RCC 7860 (cell line): ENCODE measurements around the gene MEI4.

Experiments
- DNase-seq: peaks from one replicate; pipeline ENCODE4 v3.0.0-alpha.2; 2015; ENCODE audit warnings: low spot score
- FAIRE-seq: peaks from 2 replicates; lab custom pipeline; 2012; peaks lifted over from hg19 to GRCh38; lab: Jason Lieb, UNC

Gene MEI4

DNA sequence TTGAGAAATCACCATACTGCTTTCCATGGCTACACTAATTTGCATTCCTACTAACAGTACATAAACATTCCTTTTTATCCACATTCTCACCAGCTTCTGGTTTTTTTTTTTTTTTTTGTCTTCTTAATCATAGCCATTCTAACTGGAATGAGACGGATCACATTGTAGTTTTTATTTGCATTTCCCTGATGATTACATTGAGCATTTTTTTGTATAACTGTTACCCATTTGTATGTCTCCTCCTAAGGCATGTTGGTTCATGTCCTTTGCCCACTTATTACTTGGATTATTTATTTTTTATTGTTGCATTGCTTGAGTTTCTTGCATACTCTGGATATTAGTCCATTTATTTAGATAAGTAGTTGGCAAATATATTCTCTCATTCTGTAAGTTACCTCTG is 258.0 kb downstream of the MEI4 start:
- no peak for FAIRE-seq
- DNase-seq, result no peak

DNA sequence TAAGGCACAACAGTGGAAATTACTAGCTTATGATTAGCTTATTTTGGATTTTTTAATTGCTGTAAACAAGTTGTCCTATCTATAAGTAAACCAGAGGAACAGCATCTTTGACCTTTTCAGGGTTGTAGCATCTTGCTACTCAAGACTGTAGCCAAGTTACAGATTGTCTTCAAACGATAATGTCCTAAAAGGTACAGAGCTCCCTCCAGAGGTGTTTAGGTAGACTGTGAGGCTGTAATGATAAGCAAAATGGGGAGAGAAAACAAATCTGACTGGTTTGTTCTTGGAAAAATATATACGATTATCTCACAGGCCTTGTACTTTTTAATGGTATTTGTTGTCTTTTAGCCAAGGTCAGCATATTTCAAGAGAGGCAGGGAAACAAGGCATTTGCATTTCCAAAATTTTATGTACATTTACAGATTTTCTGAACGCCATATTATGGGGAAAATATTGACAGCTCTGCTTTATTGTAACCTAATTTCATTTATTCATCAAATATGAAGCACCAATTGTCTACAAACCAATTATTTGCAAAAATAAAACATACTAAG is 273.4 kb downstream of the MEI4 start:
- no peak for FAIRE-seq
- no peak for DNase-seq

DNA sequence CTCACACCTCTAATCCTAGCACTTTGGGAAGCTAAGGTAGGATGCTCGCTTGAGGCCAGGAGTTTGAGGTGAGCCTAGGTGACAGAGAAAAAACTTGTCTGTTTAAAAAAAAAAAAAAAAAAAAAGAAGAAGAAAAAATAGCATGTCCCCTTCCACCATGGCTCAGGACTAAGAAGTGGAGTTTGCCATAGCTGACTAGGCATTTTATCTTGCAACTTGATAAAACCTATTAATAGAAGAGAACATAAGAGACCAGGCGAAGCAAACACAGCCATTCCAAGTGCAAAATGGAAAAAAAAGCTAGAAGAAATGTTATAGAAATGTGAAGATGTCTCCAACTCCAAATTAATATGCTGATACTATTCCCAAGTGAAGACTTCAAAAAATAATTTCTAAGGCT is 277.5 kb downstream of the MEI4 start:
- FAIRE-seq, result no peak
- DNase-seq, result no peak

DNA sequence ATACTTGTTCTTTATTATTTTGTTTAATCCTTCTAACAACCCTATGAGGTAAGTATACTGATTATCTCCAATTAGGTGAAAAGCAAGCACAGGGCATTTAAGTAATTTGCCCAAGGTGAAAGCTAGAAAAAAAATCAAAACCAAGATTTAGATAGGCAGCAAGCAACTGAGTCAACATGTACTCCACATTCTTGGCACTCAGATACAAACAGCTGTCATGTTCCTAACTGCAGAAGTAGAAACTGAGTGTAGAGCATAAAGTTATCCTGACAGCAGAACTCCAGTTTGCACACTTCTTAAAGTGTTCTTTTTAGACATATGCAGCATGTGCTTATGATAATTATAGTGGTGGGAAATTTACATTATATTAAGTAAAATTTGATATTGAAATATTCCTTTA is 278.1 kb downstream of the MEI4 start:
- FAIRE-seq, result no peak

DNA sequence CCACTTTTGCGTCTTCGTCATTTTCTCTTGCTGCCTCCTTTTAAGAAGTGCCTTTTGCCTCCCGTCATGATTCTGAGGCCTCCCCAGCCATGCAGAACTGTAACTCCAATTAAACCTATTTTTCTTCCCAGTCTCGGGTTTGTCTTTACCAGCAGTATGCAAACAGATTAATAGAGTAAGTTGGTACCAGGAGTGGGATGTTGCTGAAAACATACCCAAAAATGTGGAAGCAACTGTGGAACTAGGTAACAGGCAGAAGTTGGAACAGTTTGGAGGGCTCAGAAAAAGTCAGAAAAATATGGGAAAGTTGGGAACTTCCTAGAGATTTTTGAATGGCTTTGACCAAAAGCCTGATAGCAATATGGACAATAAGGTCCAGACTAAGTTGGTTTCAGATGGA is 309.2 kb downstream of the MEI4 start:
- DNase-seq, result no peak
- no peak for FAIRE-seq

More for the DNA sequence above, 278.1 kb downstream of the MEI4 start:
- DNase-seq, result no peak

DNA sequence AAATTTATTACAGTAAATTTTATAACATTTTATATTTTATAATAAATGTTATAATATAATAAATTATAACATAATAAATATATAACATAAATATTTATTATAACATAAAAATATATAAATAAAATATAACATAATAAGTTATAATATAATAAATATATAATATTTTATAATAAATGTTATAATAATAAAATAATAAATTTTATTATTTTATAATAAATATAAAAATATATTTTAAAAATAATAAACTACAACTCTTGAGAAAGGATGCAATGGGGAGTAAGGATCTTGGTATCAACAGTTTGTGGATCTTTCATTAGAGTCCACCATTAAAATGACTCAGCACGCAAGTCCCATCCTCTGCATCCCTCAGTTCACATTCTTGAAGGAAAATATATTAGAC is 312.6 kb downstream of the MEI4 start:
- FAIRE-seq (peak; percentile 95), DNase-seq (no peak)

DNA sequence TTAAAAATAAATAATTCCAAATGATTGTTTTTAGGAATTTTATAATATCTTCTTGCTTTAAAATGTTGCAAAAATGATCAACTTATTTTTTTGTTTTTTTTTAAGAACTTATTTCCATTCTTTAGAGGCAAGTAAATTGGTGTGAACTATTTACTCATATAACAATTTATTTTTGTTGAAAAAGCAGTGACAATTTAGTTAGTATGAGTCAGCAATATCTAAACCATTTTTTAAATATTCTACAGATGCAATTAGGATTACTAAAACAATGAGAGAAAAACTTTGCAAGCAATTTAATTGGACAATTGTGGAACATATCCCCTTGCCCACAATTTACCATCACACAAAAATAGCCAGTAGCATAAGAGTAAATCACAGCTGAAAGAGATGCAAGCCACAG is 319.5 kb downstream of the MEI4 start:
- no peak for FAIRE-seq

More for the DNA sequence above, 319.5 kb downstream of the MEI4 start:
- DNase-seq, result no peak
